ENCODE results near the gene CEP97.
A peak's percentile ranks its signal among the peaks of the same experiment; 100 is the strongest.

The CEP97 gene

GRCh38 chr3:101784855-101785613 is 60.6 kb downstream of the CEP97 start:
- no peak for DNase-seq (ENCODE audit: extremely low read depth, low read depth)

GRCh38 chr3:101791778-101792177 is 67.4 kb downstream of the CEP97 start:
- no peak for TF ChIP-seq CTCF (IDR thresholded peaks at IDR 0.05; ENCODE audit: low read depth, low read length)
- no peak for DNase-seq (ENCODE audit: extremely low read depth, low read depth)

More at GRCh38 chr3:101784855-101785613, 60.6 kb downstream of the CEP97 start:
- TF ChIP-seq CTCF (IDR thresholded peaks at IDR 0.05; ENCODE audit: low read depth, low read length), result no peak

GRCh38 chr3:101796077-101796680 is 71.8 kb downstream of the CEP97 start:
- DNase-seq (ENCODE audit: extremely low read depth, low read depth), result no peak
- no peak for TF ChIP-seq CTCF (IDR thresholded peaks at IDR 0.05; ENCODE audit: low read depth, low read length)

- no peak for DNase-seq (ENCODE audit: extremely low read depth, low read depth)
- TF ChIP-seq CTCF (IDR thresholded peaks at IDR 0.05; ENCODE audit: low read depth, low read length), result no peak
Measured at GRCh38 chr3:101801174-101801573, 76.8 kb downstream of the CEP97 start.

- no peak for TF ChIP-seq CTCF (IDR thresholded peaks at IDR 0.05; ENCODE audit: low read depth, low read length)
- DNase-seq (ENCODE audit: extremely low read depth, low read depth), result no peak
Measured at GRCh38 chr3:101802179-101802578, 77.8 kb downstream of the CEP97 start.

GRCh38 chr3:101803173-101803782 is 78.9 kb downstream of the CEP97 start:
- TF ChIP-seq CTCF (IDR thresholded peaks at IDR 0.05; ENCODE audit: low read depth, low read length), result peak; percentile 91
- DNase-seq (ENCODE audit: extremely low read depth, low read depth), result no peak

GRCh38 chr3:101803939-101804338 is 79.5 kb downstream of the CEP97 start:
- no peak for DNase-seq (ENCODE audit: extremely low read depth, low read depth)
- TF ChIP-seq CTCF (IDR thresholded peaks at IDR 0.05; ENCODE audit: low read depth, low read length), result no peak
